ENCODE measurements around the gene GDAP2.
A peak's percentile ranks its signal among the peaks of the same experiment; 100 is the strongest.
"Not testable (repeated sequence)": the region's sequence is repeated elsewhere in the genome, so short reads cannot be mapped to it uniquely, and the experiment has no call there.

Gene GDAP2

DNA sequence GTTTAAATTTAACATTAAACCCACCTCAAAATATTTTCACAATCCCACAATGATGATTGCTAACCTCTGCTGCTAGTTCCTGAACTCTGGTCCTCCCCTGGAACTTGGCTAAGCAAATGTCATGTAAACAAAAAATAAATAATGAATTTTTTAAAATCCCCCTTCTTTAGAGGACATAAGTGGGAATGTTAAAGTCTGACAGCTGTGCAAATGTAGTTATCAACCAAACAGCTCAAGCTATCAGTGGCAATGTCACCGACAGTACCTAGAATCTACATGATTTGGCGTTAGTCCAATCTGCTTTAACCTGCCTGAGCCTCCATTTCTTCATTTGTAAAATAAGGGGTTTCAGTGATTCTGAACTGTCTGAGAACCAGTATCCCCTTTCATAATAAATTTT is 67.7 kb downstream of the GDAP2 start:
- H3K4me1 ChIP-seq (ENCODE audit: control insufficient read depth, insufficient read depth, low read length): peaks cover 19% of the 10 kb centered on the region
- no peak for DNase-seq (ENCODE audit: low read depth)
- peaks cover 2% of the 10 kb centered on the region for H3K9me3 ChIP-seq (ENCODE audit: control insufficient read depth, low read length)
- H3K36me3 ChIP-seq (ENCODE audit: control insufficient read depth, insufficient read depth, low read length, severe bottlenecking): peaks cover 31% of the 10 kb centered on the region
- no peaks in the 10 kb centered on the region for H3K27me3 ChIP-seq (replicated peaks; ENCODE audit: control insufficient read depth, insufficient read depth, low read length)
- H3K9ac ChIP-seq (ENCODE audit: low read length): no peak overlapping the region
- H3K4me3 ChIP-seq (ENCODE audit: low read length): no peak overlapping the region

DNA sequence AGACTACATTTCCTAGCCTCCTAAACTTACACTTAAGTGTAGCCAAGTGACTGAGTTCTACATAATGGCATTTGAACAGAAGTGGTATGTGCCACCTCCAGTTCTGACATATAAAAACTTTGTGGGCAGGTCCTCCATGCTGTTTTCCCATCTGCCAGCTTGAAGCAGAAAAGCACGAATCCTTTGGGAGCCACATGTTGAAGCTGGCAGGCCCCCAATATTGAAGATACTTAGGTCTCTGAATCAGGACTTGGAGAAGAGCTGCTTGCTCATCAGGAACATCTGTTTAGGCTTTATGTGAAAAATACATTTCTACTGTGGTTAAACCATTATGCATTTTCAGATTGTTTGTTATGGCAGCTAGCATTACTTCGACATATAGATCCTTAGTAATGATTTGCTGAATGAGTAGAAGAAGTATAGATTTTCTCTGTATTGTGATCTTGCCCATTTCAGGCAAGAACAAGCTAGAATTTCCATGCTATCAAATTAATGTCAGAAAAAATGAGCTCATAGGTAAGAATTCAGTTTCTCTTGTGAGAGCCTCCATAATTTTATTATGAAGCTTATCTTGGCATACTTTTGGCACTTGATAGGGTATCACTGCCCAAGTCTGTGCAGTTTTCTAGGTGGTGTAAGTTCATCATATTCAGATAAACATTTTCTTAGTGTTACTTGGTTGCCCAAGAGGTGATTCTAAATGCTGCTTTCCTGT is 68.4 kb downstream of the GDAP2 start:
- no peak overlapping the region for H3K4me3 ChIP-seq (ENCODE audit: low read length)
- H3K27me3 ChIP-seq (replicated peaks; ENCODE audit: control insufficient read depth, insufficient read depth, low read length): no peaks in the 10 kb centered on the region
- peak; percentile 57 for DNase-seq (ENCODE audit: low read depth)
- H3K9ac ChIP-seq (ENCODE audit: low read length): no peak overlapping the region
- H3K36me3 ChIP-seq (ENCODE audit: control insufficient read depth, insufficient read depth, low read length, severe bottlenecking): peaks cover 24% of the 10 kb centered on the region
- peaks cover 19% of the 10 kb centered on the region for H3K4me1 ChIP-seq (ENCODE audit: control insufficient read depth, insufficient read depth, low read length)
- peaks cover 1% of the 10 kb centered on the region for H3K9me3 ChIP-seq (ENCODE audit: control insufficient read depth, low read length)

DNA sequence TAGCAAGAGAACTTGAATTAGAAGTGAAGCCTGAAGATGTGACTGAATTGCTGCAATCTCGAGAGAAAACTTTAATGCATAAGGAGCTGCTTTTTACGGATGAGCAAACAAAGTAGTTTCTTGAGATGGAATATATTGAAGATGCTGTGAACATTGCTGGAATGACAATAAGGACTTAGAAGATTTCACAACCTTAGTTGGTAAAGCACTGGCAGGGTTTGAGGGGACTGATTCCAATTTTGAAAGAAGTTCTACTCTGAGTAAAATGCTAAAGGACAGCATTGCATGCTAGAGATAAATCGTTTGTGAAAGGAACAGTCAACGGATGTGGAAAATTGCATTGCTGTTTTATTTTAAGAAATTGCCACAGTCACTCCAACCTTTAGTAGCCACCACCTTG is 69.5 kb downstream of the GDAP2 start:
- H3K4me3 ChIP-seq (ENCODE audit: low read length): no peak overlapping the region
- no peaks in the 10 kb centered on the region for H3K27me3 ChIP-seq (replicated peaks; ENCODE audit: control insufficient read depth, insufficient read depth, low read length)
- peaks cover 19% of the 10 kb centered on the region for H3K4me1 ChIP-seq (ENCODE audit: control insufficient read depth, insufficient read depth, low read length)
- DNase-seq (ENCODE audit: low read depth): no peak
- H3K9ac ChIP-seq (ENCODE audit: low read length): no peak overlapping the region
- H3K9me3 ChIP-seq (ENCODE audit: control insufficient read depth, low read length): no peaks in the 10 kb centered on the region
- H3K36me3 ChIP-seq (ENCODE audit: control insufficient read depth, insufficient read depth, low read length, severe bottlenecking): peaks cover 13% of the 10 kb centered on the region

DNA sequence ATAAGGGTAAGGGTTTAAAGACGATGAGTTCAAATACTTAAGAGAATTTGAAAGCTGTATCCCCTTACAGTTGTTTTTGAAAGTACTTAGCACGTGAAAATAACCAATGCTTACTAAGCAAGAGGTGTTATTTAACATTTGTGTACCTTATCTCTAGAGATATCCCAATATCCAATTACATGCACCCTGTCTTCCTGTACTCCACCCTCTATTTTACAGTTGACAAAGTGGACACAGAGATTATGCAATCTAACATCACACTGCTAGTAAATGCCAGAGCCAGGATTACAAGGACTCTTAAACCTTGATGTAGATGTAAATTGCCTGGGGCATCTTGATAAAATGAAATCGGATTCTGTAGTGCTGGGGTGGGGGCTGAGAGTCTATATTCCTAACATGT is 72.0 kb downstream of the GDAP2 start:
- Histone ChIP-seq H3K9ac (ENCODE audit: low read length) (no peak overlapping the region), H3K4me1 (ENCODE audit: control insufficient read depth, insufficient read depth, low read length) (peaks cover 19% of the 10 kb centered on the region), H3K36me3 (ENCODE audit: control insufficient read depth, insufficient read depth, low read length, severe bottlenecking) (peaks cover 5% of the 10 kb centered on the region), H3K27me3 (replicated peaks; ENCODE audit: control insufficient read depth, insufficient read depth, low read length) (no peaks in the 10 kb centered on the region), H3K9me3 (ENCODE audit: control insufficient read depth, low read length) (no peaks in the 10 kb centered on the region), H3K4me3 (ENCODE audit: low read length) (no peak overlapping the region)
- no peak for DNase-seq (ENCODE audit: low read depth)

DNA sequence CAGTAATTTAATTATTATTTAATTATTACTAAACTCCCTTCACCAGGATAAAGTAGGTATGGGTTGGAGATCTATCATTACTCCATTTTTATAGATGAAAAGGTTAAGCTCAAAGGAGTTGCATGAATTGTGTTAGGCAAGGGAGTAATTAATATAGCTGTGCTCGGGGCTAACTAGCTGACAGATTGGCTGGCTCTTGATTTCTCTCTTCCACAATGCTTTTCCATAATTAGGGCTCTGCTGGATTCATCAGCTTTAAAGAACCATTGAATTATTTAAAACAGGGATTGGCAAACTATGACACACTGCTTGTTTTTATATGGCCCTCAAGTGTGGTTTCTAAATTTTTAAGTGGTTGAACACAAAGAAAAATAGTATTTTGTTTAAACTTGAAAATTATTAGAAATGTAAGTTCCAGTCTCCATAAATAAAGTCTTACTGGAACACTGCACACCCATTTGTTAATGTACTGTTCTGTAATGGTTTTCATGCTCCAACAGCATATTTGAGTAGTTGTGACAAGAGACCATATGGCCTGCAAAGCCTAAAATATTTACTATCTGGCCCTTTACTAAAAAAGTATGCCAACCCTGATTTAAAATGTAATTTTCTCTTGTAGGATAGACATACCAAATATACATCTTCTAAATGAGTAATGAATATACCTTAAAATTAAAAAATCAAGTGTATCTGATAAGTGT is 76.4 kb downstream of the GDAP2 start:
- Histone ChIP-seq H3K9me3 (ENCODE audit: control insufficient read depth, low read length) (no peaks in the 10 kb centered on the region), H3K36me3 (ENCODE audit: control insufficient read depth, insufficient read depth, low read length, severe bottlenecking) (peaks cover 5% of the 10 kb centered on the region), H3K4me3 (ENCODE audit: low read length) (no peak overlapping the region), H3K9ac (ENCODE audit: low read length) (no peak overlapping the region), H3K27me3 (replicated peaks; ENCODE audit: control insufficient read depth, insufficient read depth, low read length) (no peaks in the 10 kb centered on the region), H3K4me1 (ENCODE audit: control insufficient read depth, insufficient read depth, low read length) (no peaks in the 10 kb centered on the region)
- no peak for DNase-seq (ENCODE audit: low read depth)

- Histone ChIP-seq H3K36me3 (ENCODE audit: control insufficient read depth, insufficient read depth, low read length, severe bottlenecking) (peaks cover 5% of the 10 kb centered on the region), H3K27me3 (replicated peaks; ENCODE audit: control insufficient read depth, insufficient read depth, low read length) (no peaks in the 10 kb centered on the region), H3K4me3 (ENCODE audit: low read length) (no peak overlapping the region), H3K4me1 (ENCODE audit: control insufficient read depth, insufficient read depth, low read length) (no peaks in the 10 kb centered on the region), H3K9ac (ENCODE audit: low read length) (no peak overlapping the region), H3K9me3 (ENCODE audit: control insufficient read depth, low read length) (no peaks in the 10 kb centered on the region)
- DNase-seq (ENCODE audit: low read depth): no peak
Measured at GRCh38 chr1:117851687-117852086, 77.7 kb downstream of the GDAP2 start.

DNA sequence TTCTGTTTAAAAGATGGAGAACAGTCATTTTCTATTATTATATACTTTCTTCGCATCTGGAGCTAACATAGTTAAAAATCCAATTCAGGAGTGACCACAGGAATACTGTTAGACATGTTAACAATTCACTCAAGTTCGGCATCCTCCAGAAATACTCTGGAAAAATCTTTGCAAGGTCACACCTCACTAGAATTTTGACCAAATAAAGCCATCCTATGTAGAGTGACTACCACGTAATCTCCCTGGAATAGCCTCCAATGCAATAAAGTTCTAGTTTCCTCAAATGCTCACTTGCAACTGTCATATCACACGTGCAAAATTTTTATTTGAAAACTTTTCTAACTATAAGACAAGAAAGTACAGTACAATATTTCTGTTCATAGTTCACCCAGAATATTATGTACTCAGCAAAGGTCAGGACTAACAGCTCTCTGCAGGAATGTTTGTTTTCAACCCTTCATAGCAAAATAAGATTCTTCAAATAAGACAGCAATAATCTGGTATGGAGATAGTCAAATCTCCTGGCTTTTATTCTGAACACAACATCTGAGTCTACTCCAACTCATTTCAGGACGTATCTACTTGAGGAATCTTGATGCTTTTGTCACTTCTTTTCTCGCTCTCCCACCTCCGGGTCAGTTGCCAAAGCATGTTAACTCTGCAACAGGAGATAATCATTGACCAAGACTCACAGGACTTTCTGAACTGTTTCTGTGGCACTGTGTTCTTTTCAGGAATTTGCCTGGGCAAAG is 82.6 kb downstream of the GDAP2 start:
- DNase-seq (ENCODE audit: low read depth): peak; percentile 5
- no peaks in the 10 kb centered on the region for H3K27me3 ChIP-seq (replicated peaks; ENCODE audit: control insufficient read depth, insufficient read depth, low read length)
- H3K4me3 ChIP-seq (ENCODE audit: low read length): no peak overlapping the region
- peaks cover 14% of the 10 kb centered on the region for H3K9me3 ChIP-seq (ENCODE audit: control insufficient read depth, low read length)
- peaks cover 2% of the 10 kb centered on the region for H3K36me3 ChIP-seq (ENCODE audit: control insufficient read depth, insufficient read depth, low read length, severe bottlenecking)
- H3K4me1 ChIP-seq (ENCODE audit: control insufficient read depth, insufficient read depth, low read length): no peaks in the 10 kb centered on the region
- H3K9ac ChIP-seq (ENCODE audit: low read length): no peak overlapping the region

DNA sequence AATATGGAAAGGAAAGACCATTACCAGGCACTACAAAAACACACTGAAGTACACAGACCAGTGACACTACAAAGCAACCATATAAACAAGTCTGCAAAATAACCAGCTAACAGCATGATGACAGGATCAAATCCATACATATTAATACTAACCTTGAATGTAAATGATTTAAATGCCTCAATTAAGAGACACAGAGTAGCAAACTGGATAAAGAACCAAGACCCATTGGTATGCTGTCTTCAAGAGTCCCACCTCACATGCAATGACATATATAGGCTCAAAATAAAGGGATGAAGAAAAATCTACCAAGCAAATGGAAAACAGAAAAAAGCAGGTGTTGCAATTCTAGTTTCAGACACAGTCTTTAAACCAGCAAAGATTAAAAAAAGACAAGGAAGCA is 84.9 kb downstream of the GDAP2 start:
- not testable (repeated sequence) for H3K36me3 ChIP-seq (ENCODE audit: control insufficient read depth, insufficient read depth, low read length, severe bottlenecking); H3K4me3 ChIP-seq (ENCODE audit: low read length); H3K4me1 ChIP-seq (ENCODE audit: control insufficient read depth, insufficient read depth, low read length); H3K9ac ChIP-seq (ENCODE audit: low read length); DNase-seq (ENCODE audit: low read depth); H3K27me3 ChIP-seq (replicated peaks; ENCODE audit: control insufficient read depth, insufficient read depth, low read length)
- peaks cover 14% of the 10 kb centered on the region for H3K9me3 ChIP-seq (ENCODE audit: control insufficient read depth, low read length)

- Histone ChIP-seq H3K4me1 (ENCODE audit: control insufficient read depth, insufficient read depth, low read length) (peaks cover 4% of the 10 kb centered on the region), H3K4me3 (ENCODE audit: low read length) (no peak overlapping the region), H3K9me3 (ENCODE audit: control insufficient read depth, low read length) (peaks cover 14% of the 10 kb centered on the region), H3K27me3 (replicated peaks; ENCODE audit: control insufficient read depth, insufficient read depth, low read length) (no peaks in the 10 kb centered on the region), H3K36me3 (ENCODE audit: control insufficient read depth, insufficient read depth, low read length, severe bottlenecking) (peaks cover 2% of the 10 kb centered on the region), H3K9ac (ENCODE audit: low read length) (no peak overlapping the region)
- DNase-seq (ENCODE audit: low read depth): no peak
Measured at GRCh38 chr1:117843791-117844190, 85.6 kb downstream of the GDAP2 start.

- peaks cover 14% of the 10 kb centered on the region for H3K9me3 ChIP-seq (ENCODE audit: control insufficient read depth, low read length)
- H3K36me3 ChIP-seq (ENCODE audit: control insufficient read depth, insufficient read depth, low read length, severe bottlenecking): peaks cover 4% of the 10 kb centered on the region
- peaks cover 8% of the 10 kb centered on the region for H3K4me1 ChIP-seq (ENCODE audit: control insufficient read depth, insufficient read depth, low read length)
- H3K27me3 ChIP-seq (replicated peaks; ENCODE audit: control insufficient read depth, insufficient read depth, low read length): no peaks in the 10 kb centered on the region
- H3K9ac ChIP-seq (ENCODE audit: low read length): no peak overlapping the region
- DNase-seq (ENCODE audit: low read depth): no peak
- no peak overlapping the region for H3K4me3 ChIP-seq (ENCODE audit: low read length)
Measured at GRCh38 chr1:117842408-117843170, 86.8 kb downstream of the GDAP2 start.
